GM12878 (cell line): ENCODE results near the gene MARCHF9. TPM values are rescaled to one million over a fixed set of nuclear protein-coding genes. Genes with fewer than 3 reads are reported as not detected.

Experiments used
- BACH1 ChIP-seq: fragments of 450-650 bp; IDR thresholded peaks from 2 replicates; pipeline ENCODE4 v1.6.1; 2017; ENCODE audit warnings: mild to moderate bottlenecking, borderline replicate concordance
- BRCA1 ChIP-seq: IDR thresholded peaks from 2 replicates; pipeline ENCODE4 v1.6.1; 2011; ENCODE audit warnings: low read depth, low read length, improper control_type of control experiment
- CHD1 ChIP-seq: IDR thresholded peaks from 2 replicates; pipeline ENCODE4 v1.6.1; 2012; ENCODE audit warnings: low read depth, low read length, improper control_type of control experiment
- CREM ChIP-seq: IDR thresholded peaks from 2 replicates; pipeline ENCODE4 v1.6.1; 2014; ENCODE audit warnings: antibody characterized with exemption, low read depth
- EZH2 ChIP-seq: IDR thresholded peaks from 2 replicates; pipeline ENCODE4 v1.6.1; 2012; ENCODE audit warnings: low read depth, mild to moderate bottlenecking, control low read depth, inconsistent platforms, low read length, borderline replicate concordance; ENCODE audit not compliant: control insufficient read depth
- FOXK2 ChIP-seq: fragments of 450-650 bp; IDR thresholded peaks from 2 replicates; pipeline ENCODE4 v1.6.1; 2017; ENCODE audit warnings: mild to moderate bottlenecking, moderate library complexity
- HDAC6 ChIP-seq: fragments of 200-600 bp; sonication (generic); IDR thresholded peaks from one replicate; pipeline ENCODE4 v1.8.0; 2017; ENCODE audit warnings: antibody characterized with exemption; ENCODE audit not compliant: unreplicated experiment
- JUNB ChIP-seq: IDR thresholded peaks from 2 replicates; pipeline ENCODE4 v1.6.1; 2016; ENCODE audit warnings: antibody characterized with exemption, mild to moderate bottlenecking
- KAT2A ChIP-seq: conservative IDR thresholded peaks from 2 replicates; pipeline ENCODE4 v1.6.1; 2011; ENCODE audit warnings: low read depth, low read length; ENCODE audit not compliant: control insufficient read depth
- MXI1 ChIP-seq: fragments of 150-350 bp; IDR thresholded peaks from 2 replicates; pipeline ENCODE4 v1.6.1; 2011; ENCODE audit warnings: low read depth, mild to moderate bottlenecking, inconsistent platforms, low read length, improper control_type of control experiment
- NFIC ChIP-seq: IDR thresholded peaks from 2 replicates; pipeline ENCODE4 v1.6.1; 2012; ENCODE audit warnings: low read depth, mild to moderate bottlenecking, inconsistent platforms, low read length, moderate library complexity
- NR2C1 ChIP-seq: fragments of 450-650 bp; IDR thresholded peaks from 2 replicates; pipeline ENCODE4 v1.6.1; 2017; ENCODE audit warnings: antibody characterized with exemption, mild to moderate bottlenecking, moderate library complexity
- PAX5 ChIP-seq: IDR thresholded peaks from 2 replicates; pipeline ENCODE4 v1.6.1; 2011; ENCODE audit warnings: low read depth, low read length, borderline replicate concordance
- PKNOX1 ChIP-seq: fragments of 450-650 bp; IDR thresholded peaks from 2 replicates; pipeline ENCODE4 v1.6.1; 2016; ENCODE audit warnings: mild to moderate bottlenecking
- POLR2A ChIP-seq: IDR thresholded peaks from 2 replicates; pipeline ENCODE4 v1.6.1; 2011; ENCODE audit warnings: low read depth, mild to moderate bottlenecking, low read length
- POU2F2 ChIP-seq: IDR thresholded peaks from 3 replicates; pipeline ENCODE4 v1.6.1; 2011; ENCODE audit warnings: low read depth, mild to moderate bottlenecking, low read length, borderline replicate concordance
- RAD21 ChIP-seq: IDR thresholded peaks from 2 replicates; pipeline ENCODE4 v1.6.1; 2011; ENCODE audit warnings: mild to moderate bottlenecking, low read depth, low read length, moderate library complexity; ENCODE audit not compliant: insufficient read depth
- SMARCA5 ChIP-seq: fragments of 450-650 bp; IDR thresholded peaks from 2 replicates; pipeline ENCODE4 v1.6.1; 2017; ENCODE audit warnings: mild to moderate bottlenecking
- YBX1 ChIP-seq: fragments of 450-650 bp; IDR thresholded peaks from 2 replicates; pipeline ENCODE4 v1.6.1; 2016; ENCODE audit warnings: antibody characterized with exemption
- polyA plus RNA-seq, 11 experiments: library from polyadenylated mRNA; depleted of rRNA in 4 of 11; unstranded in 6 of 11; stranded (reverse) in 5 of 11; fragments of >200 nt; fragmentation: Nextera tagmentation in 4 of 11; fragmentation: Illumina TruSeq in 1 of 11; extraction: Ambion mirVana in 4 of 11; extraction: Trizol in 1 of 11; gene quantifications; 1 replicate in 1 of 11; 2 replicates in 10 of 11; pipeline versions ENCODE4 v1.2.1 to v1.2.3, GENCODE V29; 2011 to 2016; ENCODE audit warnings: inconsistent platforms in 2 of 11, missing spikeins in 2 of 11, low read depth in 1 of 11
- total RNA-seq, 4 experiments: library from RNA; depleted of rRNA in 3 of 4; stranded (reverse); fragments of >200 nt in 3 of 4; fragmentation: Illumina TruSeq in 1 of 4; extraction: Trizol in 1 of 4; gene quantifications; 2 replicates each; pipeline versions ENCODE4 v1.2.1 to v1.2.3, GENCODE V29; 2013 to 2021
- TF ChIP-seq, protein P1 (sequence below): fragments of 450-650 bp; IDR thresholded peaks from 2 replicates; pipeline ENCODE4 v1.6.1; 2018; ENCODE audit warnings: mild to moderate bottlenecking, low read depth, moderate library complexity; ENCODE audit not compliant: partially characterized antibody
- TF ChIP-seq, protein P2 (sequence below): IDR thresholded peaks from 2 replicates; pipeline ENCODE4 v1.6.1; 2011; ENCODE audit warnings: borderline replicate concordance, low read depth, mild to moderate bottlenecking, moderate library complexity, low read length; ENCODE audit not compliant: insufficient read depth, poor library complexity, severe bottlenecking

The MARCHF9 gene
- total and polyA plus RNA-seq, 10 of the 15 experiments (the other 5 are each of a cell fraction or from before 2014, with no cell fraction given), result 2.4 to 29.3 (median 13.0) TPM

DNA sequence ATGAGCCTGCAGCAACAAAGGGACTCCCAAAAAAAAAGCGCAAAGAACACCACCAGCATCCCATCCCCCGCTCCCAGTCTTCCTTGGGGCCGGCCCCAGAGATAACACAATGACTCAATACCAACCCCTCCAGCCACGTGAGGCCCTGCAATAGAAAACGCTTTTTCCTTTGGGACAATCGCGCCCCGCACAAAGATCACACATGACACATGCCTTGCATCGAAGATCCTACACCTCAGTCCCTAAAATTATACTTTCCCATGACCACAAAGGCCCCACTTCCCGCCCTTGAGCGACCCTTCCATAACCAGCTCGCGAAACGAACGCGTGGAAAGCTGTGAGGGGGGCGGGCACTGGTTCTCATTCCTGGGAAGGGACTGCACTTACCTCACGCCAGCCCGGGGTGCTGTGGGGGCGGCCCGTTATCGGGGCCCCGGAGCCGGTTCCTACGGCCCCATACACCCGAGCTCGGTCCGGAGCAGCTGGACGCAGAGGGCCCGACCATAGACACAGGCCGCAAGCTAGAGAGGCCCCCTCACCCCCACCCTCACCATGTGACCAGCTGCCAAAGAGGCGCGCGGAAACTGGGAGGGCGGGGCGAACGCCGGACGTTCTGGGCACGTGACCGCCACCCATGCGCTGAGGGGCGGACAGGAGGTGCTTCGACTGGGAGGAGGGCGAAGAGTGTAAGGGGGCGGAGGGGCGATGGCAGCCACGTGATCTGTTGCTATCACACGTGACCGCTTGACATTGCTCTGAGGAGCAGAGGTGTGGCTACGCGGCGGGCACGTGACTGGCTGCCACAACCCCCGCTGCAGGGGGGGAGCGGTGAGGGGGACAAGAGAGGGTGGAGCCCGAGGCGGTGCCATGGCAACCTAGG is 2.9 kb upstream of the MARCHF9 start, which contains the start of gene CDK4 (continued):
- TF ChIP-seq NFIC, result peak; percentile 65
- TF ChIP-seq BACH1, result peak; percentile 57; the same call in 1 of the 2 replicates
- TF ChIP-seq, protein P1, sequence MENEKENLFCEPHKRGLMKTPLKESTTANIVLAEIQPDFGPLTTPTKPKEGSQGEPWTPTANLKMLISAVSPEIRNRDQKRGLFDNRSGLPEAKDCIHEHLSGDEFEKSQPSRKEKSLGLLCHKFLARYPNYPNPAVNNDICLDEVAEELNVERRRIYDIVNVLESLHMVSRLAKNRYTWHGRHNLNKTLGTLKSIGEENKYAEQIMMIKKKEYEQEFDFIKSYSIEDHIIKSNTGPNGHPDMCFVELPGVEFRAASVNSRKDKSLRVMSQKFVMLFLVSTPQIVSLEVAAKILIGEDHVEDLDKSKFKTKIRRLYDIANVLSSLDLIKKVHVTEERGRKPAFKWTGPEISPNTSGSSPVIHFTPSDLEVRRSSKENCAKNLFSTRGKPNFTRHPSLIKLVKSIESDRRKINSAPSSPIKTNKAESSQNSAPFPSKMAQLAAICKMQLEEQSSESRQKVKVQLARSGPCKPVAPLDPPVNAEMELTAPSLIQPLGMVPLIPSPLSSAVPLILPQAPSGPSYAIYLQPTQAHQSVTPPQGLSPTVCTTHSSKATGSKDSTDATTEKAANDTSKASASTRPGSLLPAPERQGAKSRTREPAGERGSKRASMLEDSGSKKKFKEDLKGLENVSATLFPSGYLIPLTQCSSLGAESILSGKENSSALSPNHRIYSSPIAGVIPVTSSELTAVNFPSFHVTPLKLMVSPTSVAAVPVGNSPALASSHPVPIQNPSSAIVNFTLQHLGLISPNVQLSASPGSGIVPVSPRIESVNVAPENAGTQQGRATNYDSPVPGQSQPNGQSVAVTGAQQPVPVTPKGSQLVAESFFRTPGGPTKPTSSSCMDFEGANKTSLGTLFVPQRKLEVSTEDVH, result no peak
- peak; percentile 82 for TF ChIP-seq PKNOX1
- TF ChIP-seq RAD21, result no peak
- TF ChIP-seq BRCA1, result no peak
- TF ChIP-seq SMARCA5, result no peak
- TF ChIP-seq JUNB, result peak; percentile 21; the same call in 1 of the 2 replicates
- TF ChIP-seq KAT2A, result no peak
- TF ChIP-seq POU2F2, result peak; percentile 26; the same call in 2 of the 3 replicates
- TF ChIP-seq YBX1, result no peak
- peak; percentile 79; the same call in 1 of the 2 replicates for TF ChIP-seq PAX5
- TF ChIP-seq NR2C1, result 0 out of 2 replicates have a peak, but pooled peaks have one; percentile 9
- TF ChIP-seq POLR2A, result peak; percentile 94
- TF ChIP-seq, protein P2, sequence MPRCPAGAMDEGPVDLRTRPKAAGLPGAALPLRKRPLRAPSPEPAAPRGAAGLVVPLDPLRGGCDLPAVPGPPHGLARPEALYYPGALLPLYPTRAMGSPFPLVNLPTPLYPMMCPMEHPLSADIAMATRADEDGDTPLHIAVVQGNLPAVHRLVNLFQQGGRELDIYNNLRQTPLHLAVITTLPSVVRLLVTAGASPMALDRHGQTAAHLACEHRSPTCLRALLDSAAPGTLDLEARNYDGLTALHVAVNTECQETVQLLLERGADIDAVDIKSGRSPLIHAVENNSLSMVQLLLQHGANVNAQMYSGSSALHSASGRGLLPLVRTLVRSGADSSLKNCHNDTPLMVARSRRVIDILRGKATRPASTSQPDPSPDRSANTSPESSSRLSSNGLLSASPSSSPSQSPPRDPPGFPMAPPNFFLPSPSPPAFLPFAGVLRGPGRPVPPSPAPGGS, result no peak
- peak; percentile 96 for TF ChIP-seq MXI1
- peak; percentile 72; the same call in 1 of the 2 replicates for TF ChIP-seq FOXK2
- TF ChIP-seq HDAC6, result no peak
- peak; percentile 84 for TF ChIP-seq CREM
- TF ChIP-seq CHD1, result 0 out of 2 replicates have a peak, but pooled peaks have one; percentile 79
- TF ChIP-seq EZH2, result no peak
